HG03108 (cell line): ENCODE results near the gene USP34.
A peak's percentile ranks its signal among the peaks of the same experiment; 100 is the strongest.
"Not testable (repeated sequence)": the region's sequence is repeated elsewhere in the genome, so short reads cannot be mapped to it uniquely, and the experiment has no call there.

Source experiments
- ATAC-seq: cut with Tn5 transposase; IDR thresholded peaks from one replicate; pipeline ENCODE4 v1.9.1; 2021; ENCODE audit warnings: moderate library complexity; ENCODE audit not compliant: unreplicated experiment

The USP34 gene, protein sequence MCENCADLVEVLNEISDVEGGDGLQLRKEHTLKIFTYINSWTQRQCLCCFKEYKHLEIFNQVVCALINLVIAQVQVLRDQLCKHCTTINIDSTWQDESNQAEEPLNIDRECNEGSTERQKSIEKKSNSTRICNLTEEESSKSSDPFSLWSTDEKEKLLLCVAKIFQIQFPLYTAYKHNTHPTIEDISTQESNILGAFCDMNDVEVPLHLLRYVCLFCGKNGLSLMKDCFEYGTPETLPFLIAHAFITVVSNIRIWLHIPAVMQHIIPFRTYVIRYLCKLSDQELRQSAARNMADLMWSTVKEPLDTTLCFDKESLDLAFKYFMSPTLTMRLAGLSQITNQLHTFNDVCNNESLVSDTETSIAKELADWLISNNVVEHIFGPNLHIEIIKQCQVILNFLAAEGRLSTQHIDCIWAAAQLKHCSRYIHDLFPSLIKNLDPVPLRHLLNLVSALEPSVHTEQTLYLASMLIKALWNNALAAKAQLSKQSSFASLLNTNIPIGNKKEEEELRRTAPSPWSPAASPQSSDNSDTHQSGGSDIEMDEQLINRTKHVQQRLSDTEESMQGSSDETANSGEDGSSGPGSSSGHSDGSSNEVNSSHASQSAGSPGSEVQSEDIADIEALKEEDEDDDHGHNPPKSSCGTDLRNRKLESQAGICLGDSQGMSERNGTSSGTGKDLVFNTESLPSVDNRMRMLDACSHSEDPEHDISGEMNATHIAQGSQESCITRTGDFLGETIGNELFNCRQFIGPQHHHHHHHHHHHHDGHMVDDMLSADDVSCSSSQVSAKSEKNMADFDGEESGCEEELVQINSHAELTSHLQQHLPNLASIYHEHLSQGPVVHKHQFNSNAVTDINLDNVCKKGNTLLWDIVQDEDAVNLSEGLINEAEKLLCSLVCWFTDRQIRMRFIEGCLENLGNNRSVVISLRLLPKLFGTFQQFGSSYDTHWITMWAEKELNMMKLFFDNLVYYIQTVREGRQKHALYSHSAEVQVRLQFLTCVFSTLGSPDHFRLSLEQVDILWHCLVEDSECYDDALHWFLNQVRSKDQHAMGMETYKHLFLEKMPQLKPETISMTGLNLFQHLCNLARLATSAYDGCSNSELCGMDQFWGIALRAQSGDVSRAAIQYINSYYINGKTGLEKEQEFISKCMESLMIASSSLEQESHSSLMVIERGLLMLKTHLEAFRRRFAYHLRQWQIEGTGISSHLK (N-terminal part only)

DNA sequence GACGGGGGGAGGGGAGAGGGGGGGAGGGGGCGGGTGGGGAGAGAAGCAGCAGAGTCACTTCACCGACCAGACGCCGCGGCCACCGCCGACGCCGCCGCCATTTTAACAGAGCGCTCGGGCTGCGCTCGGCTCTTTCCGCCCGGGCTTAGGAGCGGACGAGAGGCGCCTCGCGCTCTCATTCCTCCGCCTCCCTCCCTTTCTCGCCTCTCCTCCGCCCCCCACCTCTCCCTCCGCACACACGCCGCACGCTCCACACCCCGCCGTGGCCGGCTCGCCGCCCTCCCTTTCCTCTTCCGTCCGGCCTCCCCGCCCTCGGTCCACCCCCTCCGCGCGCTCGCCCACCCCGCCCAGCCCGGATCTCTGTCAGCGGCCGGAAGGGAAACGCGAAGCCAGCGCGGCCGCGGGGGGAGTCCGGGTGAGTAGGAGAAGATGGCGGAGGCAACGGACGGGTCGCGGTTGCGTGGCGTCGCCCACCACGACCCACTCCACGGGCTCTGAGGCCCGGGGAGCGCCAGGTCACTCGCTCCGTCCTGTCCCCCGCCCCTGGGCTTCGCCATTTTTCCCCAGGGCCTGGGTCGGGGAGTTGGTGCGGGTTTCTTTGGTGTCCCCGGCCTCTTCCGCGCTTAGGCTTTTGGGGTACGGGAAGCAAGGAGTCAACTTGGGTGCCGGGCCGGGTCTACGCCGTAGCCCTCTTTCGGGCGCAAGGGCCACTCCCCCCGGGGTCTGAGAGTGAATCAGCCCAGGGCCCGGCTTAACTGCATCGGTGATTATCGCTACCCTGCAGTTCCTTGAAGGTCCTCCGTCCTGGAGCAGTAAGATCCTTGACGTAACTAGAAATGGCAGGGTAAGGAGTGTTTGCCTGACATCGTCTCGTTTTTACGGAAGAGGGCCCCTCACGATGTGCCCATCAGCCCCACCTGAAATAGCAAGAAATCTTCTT lies at the start of gene USP34:
Gene USP34, minus strand, starts transcription at position 123 of the 940 bp plus-strand sequence. CDS start 395 bp downstream, outside the sequence.
- peak; percentile 59 for ATAC-seq

DNA sequence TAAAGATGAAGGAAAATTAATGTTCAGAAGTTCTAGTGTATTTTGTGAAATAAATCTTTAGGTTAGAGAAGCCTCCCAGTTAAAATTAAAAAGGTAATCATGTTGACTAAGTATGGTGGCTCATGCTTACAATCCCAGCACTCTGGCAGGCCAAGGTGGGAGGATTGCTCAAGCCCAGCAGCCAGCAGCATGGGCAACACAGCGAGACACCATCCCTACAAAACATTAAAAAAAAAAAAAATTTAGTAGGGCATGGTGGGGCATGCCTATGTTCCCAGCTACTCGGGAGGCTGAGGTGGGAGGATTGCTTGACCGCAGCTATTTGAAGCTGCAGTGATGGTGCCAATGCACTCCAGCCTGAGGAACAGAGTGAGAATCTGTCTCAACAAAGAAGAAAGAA lies 49.4 kb upstream of the USP34 start:
- ATAC-seq = no peak

DNA sequence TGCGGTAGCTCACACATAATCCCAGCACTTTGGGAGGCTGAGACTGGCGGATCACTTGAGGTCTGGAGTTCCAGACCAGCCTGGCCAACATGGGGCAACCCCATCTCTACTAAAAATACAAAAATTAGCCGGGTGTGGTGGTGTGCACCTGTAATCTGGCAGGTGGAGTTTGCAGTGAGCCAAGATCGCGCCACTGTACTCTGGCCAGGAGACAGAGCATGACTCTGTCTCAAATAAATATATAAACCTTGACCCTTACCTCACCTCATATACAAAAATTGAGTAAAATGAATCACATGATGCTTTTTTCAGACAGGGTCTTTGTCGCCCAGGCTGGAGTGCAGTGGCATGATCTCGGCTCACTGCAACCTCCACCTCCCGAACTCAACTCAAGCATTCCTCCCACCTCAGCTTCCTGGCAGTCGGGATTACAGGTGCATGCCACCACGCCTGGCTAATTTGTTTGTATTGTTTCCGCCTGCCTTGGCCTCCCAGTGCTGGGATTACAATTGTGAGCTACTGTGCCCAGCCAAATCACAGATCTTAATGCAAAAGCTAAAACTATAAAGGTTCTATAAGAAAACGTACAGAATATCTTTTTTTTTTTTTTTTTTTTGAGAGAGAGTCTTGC lies 42.0 kb upstream of the USP34 start:
- ATAC-seq = no peak

DNA sequence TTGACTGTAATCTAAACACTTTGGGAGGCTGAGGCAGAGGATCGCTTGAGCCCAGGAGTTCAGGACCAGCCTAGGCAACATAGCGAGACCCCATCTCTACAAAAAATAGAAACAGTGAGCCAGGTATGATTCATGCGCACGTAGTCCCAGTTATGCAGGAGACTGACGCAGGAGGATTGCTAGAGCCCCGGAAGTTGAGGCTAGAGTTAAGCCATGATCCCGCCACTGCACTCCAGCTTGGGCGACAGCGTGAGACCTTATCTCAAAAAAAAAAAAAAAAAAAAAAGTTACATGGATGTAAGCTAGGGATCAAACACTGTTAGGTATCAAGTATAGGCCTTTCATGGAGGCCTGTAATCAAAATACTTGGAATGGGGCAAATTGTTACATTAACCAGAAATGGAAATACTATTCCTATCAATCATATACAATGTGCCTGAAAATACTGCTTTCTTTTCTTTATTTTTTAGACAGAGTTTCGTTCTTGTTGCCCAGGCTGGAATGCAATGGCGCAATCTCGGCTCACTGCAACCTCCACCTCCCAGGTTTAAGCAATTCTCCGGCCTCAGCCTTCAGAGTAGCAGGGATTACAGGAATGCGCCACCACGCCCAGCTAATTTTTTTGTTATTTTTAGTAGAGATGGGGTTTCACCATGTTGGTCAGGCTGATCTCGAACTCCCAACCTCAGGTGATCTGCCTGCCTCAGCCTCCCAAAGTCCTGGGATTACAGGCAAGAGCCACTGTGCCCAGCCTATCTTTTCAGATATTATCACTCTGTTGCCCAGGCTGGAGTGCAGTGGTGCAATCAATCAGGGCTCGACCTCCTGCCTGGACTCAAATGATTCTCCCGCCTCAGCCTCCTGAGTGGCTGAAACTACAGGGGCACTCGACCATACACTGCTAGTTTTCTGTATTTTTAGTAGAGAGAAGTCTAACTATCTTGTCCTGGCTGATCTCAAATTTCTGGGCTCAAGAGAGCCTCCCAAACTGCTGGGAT lies 40.1 kb upstream of the USP34 start:
- no peak for ATAC-seq

DNA sequence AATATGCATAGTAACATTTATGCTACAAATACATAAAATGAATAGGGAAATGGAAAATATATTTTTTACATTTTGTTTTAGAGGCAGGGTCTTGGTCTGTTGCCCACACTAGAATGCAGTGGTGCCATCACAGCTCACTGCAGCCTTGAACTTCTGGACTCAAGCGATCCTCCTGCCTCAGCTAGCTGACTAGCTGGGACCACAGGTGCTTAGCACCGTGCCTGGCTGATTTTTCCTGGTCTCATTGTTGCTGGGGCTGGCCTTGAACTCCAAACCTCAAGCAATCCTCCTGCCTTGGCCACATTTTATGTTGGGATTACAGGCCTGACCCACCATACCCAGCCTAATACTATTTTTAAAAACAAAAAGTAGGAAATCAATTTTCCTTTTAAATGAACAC lies 34.1 kb upstream of the USP34 start:
- ATAC-seq = no peak

DNA sequence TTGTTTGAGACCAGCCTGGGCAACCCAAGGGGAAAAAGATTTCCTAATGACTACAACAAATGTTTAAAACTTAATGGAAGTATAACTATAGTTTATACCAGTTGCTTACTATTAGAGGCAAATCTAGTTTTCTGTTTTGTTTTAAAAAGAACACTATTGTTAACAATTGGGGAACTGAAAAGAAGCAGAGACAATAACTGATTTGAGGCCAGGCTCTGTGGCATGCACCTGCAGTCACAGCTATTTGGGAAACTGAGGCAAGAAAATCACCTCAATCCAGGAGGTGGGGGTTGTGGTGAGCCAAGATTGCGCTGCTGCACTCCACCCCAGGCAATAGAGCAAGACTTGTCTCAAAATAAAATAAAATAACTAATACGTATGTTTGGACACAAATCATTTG lies 28.2 kb upstream of the USP34 start:
- ATAC-seq = no peak

DNA sequence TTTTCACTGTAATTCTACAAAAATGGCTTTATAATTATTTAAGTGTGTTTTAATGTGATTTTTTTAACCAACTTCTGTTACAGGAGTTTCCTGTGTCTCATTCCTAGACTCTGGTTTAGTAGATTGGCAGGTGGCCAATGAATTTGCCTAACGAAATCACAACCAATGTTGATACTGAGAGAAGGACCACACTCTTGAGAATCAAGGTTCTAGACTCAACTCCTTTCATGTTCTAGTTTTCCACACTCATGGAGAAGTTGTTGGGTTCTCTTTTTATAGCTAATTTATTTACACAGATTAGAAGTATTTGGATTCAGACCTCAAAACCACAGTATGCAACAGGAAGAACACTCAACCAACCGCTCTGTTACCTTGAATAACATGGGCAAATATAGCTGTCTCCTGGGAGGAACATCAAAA lies 22.6 kb upstream of the USP34 start:
- ATAC-seq = no peak

DNA sequence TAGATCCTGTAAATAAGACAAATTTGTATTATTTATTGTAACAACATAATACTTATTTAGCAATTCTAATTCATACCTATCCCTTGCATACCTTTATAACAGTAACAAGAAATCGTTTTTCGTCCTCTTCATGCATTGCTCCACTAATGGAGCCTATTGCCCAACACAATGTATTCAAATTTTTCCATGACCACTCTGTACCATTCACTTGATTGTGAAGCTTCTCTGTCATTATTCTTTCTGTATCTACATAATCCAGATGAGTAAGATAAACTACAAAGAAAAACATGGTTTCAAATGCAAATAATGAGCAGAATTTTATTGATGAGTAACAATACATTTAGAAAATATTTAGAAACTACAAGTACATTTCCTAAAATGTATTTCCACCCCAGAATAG lies 21.6 kb upstream of the USP34 start:
- no peak for ATAC-seq

DNA sequence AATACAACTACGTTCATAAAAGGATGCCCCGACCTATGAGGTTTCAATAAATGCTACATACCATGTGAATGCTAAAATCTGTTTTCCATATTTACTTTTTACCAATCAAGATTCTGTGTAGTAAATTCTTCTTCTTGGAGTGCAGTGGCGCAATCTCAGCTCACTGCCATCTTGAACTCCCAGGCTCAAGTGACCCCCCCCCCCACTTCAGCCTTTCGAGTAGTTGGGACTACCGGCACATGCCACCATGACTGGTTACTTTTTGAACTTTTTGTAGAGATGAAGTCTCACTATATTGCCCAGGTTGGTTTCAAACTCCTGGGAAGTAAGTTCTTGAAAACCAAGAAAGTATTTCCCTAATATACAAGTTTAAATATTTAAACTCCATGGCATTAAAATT lies 14.4 kb upstream of the USP34 start:
- ATAC-seq = no peak

DNA sequence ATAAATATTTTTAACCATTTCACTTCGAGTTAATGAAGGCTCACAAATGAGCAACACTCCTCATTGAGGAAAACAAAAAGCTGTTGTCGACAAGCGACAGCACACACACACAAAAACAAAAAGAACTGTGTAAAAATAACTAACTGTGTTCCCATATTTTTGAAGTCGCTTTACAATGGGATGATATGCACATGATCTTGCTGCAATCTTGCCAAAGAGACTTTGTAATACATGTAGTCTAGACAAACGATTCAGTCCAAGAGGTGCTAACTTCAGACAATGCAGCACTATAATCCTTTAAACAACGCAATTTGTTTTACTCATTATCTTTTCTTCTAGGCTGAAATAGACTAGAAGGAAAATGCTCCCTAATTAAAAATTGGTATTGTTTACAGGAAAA lies 7.2 kb upstream of the USP34 start:
- ATAC-seq = no peak

DNA sequence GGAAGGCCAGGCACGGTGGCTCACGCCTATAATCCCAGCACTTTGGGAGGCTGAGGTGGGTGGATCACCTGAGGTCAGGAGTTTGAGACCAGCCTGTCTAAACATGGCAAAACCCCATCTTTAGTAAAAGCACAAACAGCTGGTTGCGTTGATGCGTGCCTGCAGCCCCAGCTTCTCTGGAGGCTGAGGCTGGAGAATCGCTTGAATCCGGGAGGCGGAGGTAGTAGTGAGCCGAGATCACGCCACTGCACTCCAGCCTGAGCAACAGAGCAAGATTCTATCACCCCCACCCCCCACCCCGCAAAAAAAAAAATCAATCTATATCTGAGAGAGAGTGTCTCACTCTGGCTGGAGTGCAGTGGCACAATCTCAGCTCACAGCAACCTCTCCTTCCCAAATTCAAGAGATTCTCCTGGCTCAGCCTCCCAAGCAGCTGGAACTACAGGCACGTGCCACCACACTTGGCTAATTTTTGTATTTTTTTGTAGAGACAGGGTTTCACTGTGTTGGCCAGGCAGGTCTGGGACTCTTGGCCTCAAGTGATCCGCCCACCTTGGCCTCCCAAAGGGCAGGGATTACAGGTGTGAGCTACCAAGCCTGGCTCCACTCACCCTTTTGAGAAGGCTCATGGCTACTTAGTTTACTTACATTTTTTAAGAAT lies 6.2 kb upstream of the USP34 start:
- ATAC-seq = not testable (repeated sequence)

DNA sequence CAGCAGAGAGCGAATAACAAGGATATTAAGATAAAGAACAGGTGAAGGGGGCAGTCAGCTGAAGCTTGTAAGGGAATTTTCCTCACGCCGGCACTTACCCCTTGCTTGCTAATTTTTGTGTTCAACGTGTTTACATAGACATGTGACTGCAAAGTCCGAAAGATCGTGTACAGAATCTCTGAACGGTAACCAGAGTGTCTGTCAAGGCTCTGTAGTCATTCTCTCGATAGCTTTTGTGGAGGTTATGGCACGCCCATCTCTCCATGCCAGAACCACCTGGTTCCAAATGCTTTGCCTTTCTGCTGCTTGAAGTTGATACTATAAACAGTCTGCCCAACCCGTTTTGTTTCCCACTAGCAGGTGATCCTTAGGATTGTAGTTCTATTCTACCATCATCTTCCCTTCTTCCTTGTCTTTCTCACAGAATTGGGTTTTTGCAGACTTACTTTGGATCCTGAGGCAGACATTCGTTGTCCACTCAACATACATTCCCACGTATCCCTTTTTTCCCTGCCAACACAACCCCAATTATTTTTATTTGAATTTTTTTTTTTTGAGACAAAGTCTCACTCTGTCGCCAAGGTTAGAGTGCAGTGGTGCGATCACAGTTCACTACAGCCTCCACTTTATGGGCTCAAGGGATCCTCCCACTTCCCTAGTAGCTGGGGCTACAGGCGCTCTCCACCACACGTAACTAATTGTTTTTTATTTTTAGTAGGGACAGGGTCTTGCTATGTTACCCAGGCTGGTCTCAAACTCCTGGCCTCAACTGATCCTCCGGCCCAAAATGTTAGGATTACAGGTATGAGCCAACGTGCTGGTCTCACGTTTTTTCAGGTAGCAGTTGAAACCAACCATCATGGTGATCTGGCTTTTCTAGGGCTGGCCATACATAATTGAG lies 1.3 kb upstream of the USP34 start:
- ATAC-seq = no peak

DNA sequence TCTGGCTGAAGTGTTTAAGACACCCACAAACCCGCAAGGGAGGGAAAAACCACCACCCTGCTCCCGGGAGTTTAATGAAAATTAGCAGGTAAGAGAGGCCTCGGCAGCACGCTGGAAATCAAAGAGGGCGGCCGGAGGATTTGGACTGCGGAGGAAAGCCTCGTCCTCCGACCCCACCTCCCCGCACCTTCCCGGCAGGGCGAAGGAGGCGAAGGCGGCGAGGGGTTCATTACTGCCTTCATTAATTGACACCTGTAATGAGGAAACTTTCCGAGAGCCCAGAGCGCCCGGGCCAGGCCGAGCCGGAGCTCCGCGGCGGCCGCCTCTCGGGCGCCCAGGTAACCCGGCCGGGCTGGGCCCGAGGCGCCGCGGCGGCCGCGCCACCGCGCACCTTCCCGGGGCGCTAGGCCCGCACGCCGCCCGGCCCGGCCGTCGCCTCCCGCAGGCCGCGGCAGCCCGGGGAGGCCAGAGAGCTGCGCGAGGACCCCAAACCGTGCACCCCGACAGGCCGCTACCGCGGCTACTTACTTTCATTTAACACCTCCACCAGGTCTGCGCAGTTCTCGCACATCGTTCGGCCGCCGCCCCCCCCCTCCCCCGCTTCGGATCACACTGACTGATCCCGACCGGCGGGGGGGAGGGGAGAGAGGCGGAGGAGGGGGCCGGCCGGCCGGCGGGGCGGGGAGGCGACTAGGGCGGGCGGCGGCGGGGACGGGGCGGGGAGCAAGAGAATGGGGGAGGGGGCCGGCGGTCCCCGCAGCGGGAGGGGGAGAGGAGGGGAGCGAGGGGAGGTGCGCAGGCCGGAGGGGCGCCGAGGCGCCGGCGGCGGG lies 550 bp downstream of the USP34 start:
- peak; percentile 22 for ATAC-seq

DNA sequence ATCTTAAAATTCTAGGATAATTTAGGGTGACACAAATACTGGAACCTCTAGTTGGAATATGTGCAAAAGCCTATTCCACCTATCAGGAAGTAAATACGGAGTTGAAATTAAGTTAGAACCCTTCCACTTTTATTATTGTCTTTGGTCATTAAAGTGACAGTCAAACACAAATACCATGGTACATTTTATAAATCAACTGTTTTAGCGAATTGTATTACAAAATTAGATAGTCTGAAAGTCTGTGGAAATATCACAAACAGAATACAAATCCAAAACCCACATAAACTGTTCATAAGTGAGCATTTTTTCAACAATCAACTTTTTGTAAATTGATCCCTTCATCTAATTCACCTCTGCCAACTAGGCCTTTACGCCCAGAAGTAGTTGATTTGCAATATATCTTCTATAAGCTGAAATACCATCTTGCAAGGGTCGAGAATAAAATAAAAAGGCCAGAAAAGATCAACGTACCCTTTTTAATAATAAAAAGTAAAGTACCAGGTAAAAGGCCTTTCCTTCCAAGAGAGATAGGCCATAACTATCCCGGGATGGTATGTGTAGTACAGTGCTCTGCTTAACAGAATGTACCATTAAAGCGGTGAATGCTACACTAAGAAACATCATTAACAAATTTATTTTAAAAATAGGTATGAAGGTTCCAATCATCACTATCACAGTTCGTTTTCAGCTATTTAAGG lies 1.3 kb downstream of the USP34 start:
- no peak for ATAC-seq

DNA sequence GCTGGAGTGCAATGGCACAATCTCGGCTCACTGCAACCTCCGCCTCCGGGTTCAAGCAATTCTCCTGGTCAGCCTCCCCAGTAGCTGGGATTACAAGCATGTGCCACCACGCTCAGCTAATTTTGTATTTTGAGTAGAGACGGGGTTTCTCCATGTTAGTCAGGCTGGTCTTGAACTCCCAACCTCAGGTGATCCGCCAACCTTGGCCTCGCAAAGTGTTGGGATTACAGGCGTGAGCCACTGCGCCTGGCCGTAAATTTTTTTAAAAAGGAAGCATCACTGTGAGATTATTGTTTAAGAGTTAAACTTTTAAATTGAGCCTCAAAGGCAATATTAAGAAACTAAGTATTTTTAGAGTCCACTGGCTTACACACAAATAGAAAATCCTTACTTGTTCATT lies 2.7 kb downstream of the USP34 start:
- not testable (repeated sequence) for ATAC-seq

DNA sequence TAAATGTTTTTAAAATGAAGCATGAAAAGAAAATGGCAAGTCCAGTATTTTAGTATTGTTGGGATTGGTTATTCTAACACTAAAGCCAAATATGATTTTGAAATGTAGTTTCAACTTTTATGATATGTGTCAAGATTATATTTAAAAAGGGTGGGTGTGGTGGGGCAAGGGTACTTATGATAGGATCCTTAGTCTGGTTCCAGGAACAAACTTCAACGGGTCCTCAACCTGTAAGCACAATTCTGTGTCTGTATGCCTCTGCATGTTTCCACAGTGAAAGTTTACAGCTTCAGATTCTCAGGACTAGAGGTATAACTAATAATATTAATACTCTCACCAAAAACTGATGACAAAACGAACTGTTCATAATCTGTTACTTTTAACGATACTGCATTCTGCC lies 5.8 kb downstream of the USP34 start:
- ATAC-seq = no peak
